Measurements from ENCODE around the gene PARPBP. TPM values are rescaled to one million over a fixed set of nuclear protein-coding genes. Genes with fewer than 3 reads are reported as not detected.

Gene PARPBP
- total and polyA plus RNA-seq, 2 donors (not counting 3 experiments of a cell fraction or from before 2014, with no cell fraction given) = 4.2 to 19.0 TPM

- dilution Hi-C loops (cut with MboI; ENCODE audit: extremely low pct_ligation_motif_present, low sequenced_read_pairs) = no loop called here
- no peak for FAIRE-seq
- no peaks in the 10 kb centered on the region for H3K9me1 ChIP-seq (replicated peaks; ENCODE audit: control insufficient read depth, extremely low read depth, insufficient read depth, low read length)
Measured at GRCh38 chr12:102163383-102163782, 43.4 kb downstream of the PARPBP start.

More at GRCh38 chr12:102163383-102163782, 43.4 kb downstream of the PARPBP start:
- Histone ChIP-seq H3K27ac (ENCODE audit: insufficient read depth, low read depth, low read length) (no peak overlapping the region), H3K9me3 (replicated peaks; ENCODE audit: control insufficient read depth, insufficient read depth, low read length) (no peaks in the 10 kb centered on the region), H4K20me1 (replicated peaks; ENCODE audit: control insufficient read depth, extremely low read depth, insufficient read depth, low read length) (no peaks in the 10 kb centered on the region), H3K4me3 (replicated peaks in 1 of 3; ENCODE audit: insufficient read depth in 1 of 3, low read depth in 1 of 3, low read length in 3 of 3) (no peak overlapping the region), H2AFZ (ENCODE audit: low read depth, low read length) (no peak overlapping the region), H3K9ac (replicated peaks; ENCODE audit: extremely low read depth, insufficient read depth, low read length) (no peak overlapping the region), H3K27me3 (ENCODE audit: control insufficient read depth in 2 of 2, insufficient read depth in 2 of 2, low read length in 2 of 2) (no peaks in the 10 kb centered on the region), H3K36me3 (ENCODE audit: control insufficient read depth in 2 of 2, extremely low read depth in 1 of 2, insufficient read depth in 2 of 2, low read length in 2 of 2) (no peaks in the 10 kb centered on the region), H3K4me1 (ENCODE audit: control insufficient read depth, extremely low read depth, insufficient read depth, low read length) (no peaks in the 10 kb centered on the region), H3K79me2 (ENCODE audit: control insufficient read depth, insufficient read depth, low read length) (no peaks in the 10 kb centered on the region), H3K4me2 (ENCODE audit: insufficient read depth, low read length) (no peak overlapping the region)
- DNase-seq (ENCODE audit: low read depth, low spot score) = no peak
- no TSS peak for BruUV-seq (replicated peaks)
- CTCF ChIA-PET = no interaction called here
- intact Hi-C loops (cut with micrococcal nuclease) = no loop called here
- POLR2A ChIA-PET = no interaction called here
- TF ChIP-seq MAX (IDR thresholded peaks at IDR 0.05; ENCODE audit: insufficient read depth, insufficient read length) = no peak
- TF ChIP-seq EZH2 (IDR thresholded peaks at IDR 0.05; ENCODE audit: borderline replicate concordance, low read depth, low read length, severe bottlenecking) = no peak
- no peak for TF ChIP-seq FOS (IDR thresholded peaks at IDR 0.05; ENCODE audit: borderline replicate concordance, insufficient read depth, low read length)
- TF ChIP-seq CTCF (IDR thresholded peaks at IDR 0.05; ENCODE audit: extremely low read depth in 1 of 2, insufficient read depth in 1 of 2, low read depth in 1 of 2, low read length in 2 of 2) = no peak
- no peak for TF ChIP-seq POLR2A (IDR thresholded peaks at IDR 0.05; ENCODE audit: low read depth, low read length)
- TF ChIP-seq JUN (IDR thresholded peaks at IDR 0.05; ENCODE audit: borderline replicate concordance, insufficient read depth, insufficient read length, low read depth) = no peak
- no peak for TF ChIP-seq MYC (IDR thresholded peaks at IDR 0.05; ENCODE audit: low read depth, low read length)
- no peak for TF ChIP-seq GATA2 (IDR thresholded peaks at IDR 0.05; ENCODE audit: insufficient read depth, insufficient read length, low read depth, low read length)
- TF ChIP-seq POLR2AphosphoS5 (IDR thresholded peaks at IDR 0.05; ENCODE audit: insufficient read depth, low read depth, low read length) = no peak

Data from endothelial cell of umbilical vein (primary cell).